ENCODE measurements around the gene ZNF683.

Gene ZNF683

DNA sequence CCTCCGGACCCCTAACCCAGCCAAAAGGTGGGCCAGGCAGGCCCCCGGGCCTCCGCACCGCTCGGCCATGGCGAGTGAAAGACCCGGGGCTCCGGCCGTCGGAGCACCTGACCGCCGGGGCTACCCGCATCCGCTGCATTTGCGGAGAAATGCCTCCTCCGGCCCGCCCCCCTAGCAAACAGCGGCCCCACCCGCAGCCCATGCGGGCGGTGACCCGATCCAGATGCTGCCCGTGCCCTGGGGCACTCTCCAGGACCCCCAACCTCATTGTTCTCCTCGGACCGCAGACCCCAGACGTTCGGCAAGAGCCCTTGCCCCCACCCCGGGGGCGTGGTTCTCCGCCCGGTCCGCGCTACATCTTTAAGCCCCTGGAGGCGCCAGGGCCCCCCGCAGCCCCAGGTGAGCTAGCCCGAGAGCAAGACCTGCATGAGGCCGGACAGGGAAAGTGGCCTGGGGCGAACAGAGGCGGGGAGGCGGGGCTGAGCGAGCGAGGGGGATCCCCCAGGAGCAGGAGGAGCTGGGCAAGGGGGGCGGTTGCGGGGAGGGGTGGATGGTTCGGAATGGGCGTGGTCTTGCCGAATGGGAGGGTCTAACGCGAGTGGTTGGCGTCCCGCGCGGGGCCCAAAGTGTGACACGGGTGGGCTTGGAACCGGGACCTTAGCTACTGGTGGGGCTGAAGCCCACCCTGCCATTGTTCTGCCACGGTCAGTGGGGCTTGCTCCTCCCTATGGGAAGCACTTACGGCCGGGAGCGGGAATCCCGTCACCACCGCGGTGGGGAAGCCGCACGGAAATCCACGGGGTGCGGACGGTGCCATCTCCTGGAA, 12.4 kb downstream of the ZNF683 start:
- FAIRE-seq: no peak
- no peak for DNase-seq (ENCODE audit: insufficient read length, low spot score)

DNA sequence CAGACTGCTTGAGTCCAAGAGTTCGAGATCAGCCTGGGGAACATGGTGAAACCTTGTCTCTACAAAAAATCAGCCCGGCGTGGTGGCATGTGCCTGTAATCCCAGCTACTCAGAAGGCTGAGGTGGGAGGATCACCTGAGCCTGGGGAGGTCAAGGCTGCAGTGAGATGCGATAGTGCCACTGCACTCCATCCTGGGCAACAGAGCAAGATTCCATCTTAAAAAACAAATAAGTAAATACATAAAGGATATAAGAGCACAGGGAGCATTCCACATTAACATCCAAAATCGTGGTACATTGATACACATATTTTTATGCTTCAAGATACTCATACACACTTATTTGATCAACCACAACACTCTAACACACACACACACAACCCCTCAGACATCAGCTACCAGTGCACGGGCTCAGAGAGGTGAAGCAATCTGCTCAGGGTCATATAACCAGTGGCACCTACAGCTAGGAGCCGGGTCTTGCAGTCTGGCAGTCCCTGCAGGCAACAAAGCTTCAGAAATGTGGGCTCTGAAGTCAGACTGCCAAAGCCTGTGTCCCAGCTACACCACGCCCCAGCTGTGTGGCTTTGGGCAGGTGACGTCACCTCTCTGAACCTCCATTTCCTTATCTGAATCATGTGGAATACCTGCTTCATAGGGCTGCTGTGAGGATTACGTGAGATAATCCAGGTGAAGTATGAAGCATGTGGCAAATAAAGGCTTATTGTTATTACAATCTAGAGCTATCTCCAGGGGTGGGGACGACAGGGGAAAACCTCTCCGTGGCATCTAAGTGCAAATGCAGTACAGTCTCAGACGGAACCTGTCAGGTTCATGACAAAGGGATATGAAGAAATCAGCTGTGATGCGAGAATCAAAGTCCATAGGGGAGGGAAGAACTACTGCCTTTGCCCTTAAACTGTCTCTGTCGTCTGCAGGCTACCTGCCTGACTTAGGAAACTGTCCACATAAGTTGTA, 13.9 kb downstream of the ZNF683 start:
- FAIRE-seq (no peak), DNase-seq (ENCODE audit: insufficient read length, low spot score) (no peak)

DNA sequence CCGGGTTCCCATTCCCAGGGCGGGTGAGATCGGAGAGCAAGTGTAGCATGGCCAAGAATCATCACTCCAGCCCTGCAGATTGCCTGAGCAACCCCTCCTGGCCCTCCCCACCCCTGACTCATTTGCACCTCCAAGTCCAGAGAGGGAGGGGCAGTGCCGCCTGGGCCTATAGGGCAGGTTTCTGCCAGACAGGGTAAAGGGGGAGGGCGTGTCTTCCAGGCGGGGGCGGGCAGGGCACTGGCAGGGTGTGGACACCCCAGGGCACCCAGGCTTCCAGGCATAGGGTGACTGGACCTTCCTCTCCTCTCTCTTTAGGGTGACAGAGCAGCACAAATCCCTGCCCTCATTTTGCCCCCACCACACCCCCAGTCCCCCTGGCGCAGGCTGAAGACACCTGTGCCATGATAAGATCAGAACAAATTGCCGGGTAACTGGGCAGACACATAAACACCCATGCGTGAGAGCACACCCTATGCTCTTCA, 15.4 kb downstream of the ZNF683 start:
- DNase-seq (ENCODE audit: insufficient read length, low spot score) (no peak), FAIRE-seq (no peak)

DNA sequence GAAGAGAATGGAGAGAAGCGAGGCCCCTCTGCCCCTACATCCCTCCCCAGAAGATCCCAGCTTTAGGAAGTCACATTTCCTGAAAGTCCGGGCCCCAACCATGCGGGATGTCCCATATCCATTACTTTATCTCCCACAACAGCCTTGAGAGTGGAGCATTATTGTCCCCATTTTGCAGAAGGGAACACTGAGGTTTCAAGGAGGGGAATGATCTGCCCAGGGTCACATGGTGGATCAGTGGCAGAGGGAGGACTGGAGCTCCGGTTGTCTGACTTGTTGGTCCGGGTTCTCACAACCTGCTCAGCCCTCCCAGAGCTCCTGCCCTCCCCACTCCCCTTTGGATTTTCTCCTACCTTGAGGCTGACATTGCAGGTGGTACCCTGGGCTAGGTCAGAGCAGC, 16.4 kb downstream of the ZNF683 start:
- no peak for DNase-seq (ENCODE audit: insufficient read length, low spot score)
- FAIRE-seq: no peak

DNA sequence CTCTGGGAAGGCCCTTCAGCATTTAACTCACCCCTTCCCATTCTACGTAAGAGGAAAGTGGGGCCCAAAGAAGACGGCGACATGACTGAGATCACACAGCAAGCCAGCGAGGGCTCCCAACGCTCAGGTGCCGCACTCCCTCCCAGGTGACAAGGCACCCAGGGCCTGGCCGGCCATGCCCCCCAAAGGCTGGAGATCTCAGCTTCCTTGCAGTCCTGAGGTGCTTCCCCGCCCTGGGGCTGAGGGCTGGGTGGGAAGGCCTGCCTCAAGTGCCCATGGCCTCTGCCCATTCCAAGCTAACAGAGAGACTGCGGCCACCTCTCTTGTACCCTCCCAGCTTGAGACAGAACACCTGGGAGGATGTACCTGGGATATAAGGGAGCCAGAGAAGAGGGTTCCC, 17.6 kb downstream of the ZNF683 start:
- FAIRE-seq: no peak
- DNase-seq (ENCODE audit: insufficient read length, low spot score): no peak

DNA sequence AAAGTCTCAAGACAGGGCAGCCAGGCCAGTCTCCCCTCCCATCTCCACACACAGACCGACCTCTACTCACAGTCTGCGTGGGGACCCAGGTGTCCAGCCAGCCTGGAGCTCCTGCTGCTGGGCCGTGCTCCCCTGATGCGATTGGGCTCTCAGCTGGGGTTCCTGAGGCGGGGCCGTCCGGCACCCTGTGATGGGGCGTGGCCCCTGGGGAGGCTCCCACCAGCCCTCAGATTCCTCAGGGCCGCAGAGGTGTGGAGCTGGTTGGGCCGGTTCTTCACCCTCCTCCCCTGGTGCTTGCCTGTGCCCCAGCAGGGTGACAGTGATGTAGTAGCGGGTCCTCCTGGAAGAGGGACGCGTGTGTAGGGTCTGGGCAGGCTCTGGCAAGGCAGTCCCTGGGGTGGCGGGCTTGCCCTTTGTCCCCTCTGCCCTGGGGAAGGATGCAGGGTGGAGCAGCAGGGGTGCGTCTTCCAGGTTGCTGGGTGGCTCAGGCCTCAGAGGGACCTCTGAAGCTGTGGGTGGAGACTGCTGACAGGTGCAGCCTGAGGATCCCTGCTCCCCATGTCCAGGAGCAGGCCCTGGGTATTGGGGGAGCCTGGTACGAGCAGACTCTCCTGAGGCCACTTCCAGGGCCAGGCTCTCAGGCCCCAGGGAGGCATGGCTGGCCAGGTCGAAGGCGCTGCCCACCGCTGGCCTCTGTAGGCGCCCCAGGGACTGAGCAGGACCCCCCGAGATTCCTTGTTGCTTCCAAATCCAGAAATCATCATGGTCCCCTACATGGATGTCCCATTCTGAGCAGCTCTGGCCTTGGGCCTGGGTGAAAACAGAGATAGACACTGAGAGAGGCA, 18.4 kb downstream of the ZNF683 start, which contains the start of gene CRYBG2:
Gene CRYBG2 (minus strand): TSS at position 155 of the 845 bp plus-strand sequence. CDS start 7,473 bp downstream, outside the sequence.
- FAIRE-seq: no peak
- DNase-seq (ENCODE audit: insufficient read length, low spot score): no peak

DNA sequence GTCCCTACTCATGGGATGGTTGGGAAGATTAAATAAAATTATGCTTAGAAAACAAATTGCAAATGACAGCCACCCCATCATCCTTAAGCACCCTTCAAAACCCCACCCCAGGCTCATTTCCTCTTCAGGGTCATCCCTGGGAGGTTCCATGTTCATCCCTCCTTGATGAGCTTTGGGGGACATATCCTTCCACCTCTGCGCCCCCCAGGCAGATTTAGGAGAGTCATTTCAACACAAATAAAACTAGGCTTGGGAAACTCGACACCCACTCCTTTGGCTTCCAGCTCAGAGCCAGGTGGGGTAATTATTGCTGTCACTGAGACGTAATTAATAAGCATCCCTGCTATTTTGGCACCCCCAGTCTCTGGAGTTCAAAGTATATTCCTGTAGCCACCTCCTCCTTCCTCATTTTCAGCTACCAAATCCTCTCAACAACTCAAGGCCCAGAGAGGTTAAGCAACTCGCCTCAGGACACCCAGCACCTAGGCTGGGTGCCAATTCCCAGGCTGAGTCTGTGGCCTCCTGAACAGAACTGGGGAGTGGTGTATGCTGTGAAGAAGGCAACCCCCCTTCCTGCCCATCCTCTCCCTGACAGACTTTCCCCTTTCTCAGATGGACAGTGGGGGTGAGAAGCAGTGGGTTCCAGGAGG, 19.2 kb downstream of the ZNF683 start:
- DNase-seq (ENCODE audit: insufficient read length, low spot score) (no peak), FAIRE-seq (no peak)

DNA sequence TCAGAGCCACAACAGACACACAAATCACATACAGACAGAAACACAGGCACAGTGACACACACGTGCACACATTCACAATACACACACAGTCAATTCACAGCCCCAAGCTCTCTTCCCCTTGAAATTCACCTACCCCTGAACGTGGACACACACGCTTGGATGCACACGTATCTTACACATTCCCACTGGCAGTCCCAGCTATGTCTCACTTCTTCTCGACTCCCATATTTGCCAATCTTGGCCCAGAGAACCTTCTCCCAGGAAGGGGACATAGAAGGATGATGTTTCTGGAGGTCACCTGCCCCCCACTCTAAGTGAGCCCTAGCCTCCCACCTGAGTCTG, 20.2 kb downstream of the ZNF683 start:
- FAIRE-seq: no peak
- DNase-seq (ENCODE audit: insufficient read length, low spot score): no peak

DNA sequence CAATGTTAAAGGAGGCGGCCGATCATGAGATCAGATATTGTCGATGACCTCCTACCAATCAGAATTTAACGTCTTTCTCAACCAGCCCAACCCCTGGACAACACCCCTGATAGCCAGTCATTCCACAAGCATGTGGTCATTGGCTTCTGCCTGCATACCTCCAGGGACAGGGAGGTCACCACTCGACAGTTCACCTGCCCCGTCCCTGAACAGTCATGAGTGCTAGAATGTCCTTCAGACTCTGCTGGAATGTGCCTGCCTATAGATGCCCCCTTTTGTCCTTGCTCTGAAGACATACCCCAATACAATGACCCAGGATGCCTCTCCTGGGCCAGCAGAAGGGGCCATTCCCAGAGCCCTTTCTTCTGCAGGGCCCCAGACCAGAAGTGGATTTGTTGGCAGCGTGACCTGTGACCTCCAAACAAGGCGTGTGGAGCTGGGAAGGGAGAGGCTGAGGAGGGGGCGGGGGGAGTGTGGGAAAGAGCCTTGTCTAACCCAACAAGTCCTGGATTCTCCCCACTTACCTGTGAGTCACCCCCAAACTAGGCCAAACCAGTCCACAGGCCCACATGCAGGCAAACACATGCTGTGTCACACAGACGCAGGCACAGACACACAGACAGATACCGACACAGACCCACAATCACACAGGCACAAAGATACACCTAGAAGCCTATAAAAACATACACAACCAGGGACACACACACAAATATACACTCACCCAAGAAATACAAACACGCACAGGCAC, 20.8 kb downstream of the ZNF683 start:
- FAIRE-seq (no peak), DNase-seq (ENCODE audit: insufficient read length, low spot score) (no peak)

DNA sequence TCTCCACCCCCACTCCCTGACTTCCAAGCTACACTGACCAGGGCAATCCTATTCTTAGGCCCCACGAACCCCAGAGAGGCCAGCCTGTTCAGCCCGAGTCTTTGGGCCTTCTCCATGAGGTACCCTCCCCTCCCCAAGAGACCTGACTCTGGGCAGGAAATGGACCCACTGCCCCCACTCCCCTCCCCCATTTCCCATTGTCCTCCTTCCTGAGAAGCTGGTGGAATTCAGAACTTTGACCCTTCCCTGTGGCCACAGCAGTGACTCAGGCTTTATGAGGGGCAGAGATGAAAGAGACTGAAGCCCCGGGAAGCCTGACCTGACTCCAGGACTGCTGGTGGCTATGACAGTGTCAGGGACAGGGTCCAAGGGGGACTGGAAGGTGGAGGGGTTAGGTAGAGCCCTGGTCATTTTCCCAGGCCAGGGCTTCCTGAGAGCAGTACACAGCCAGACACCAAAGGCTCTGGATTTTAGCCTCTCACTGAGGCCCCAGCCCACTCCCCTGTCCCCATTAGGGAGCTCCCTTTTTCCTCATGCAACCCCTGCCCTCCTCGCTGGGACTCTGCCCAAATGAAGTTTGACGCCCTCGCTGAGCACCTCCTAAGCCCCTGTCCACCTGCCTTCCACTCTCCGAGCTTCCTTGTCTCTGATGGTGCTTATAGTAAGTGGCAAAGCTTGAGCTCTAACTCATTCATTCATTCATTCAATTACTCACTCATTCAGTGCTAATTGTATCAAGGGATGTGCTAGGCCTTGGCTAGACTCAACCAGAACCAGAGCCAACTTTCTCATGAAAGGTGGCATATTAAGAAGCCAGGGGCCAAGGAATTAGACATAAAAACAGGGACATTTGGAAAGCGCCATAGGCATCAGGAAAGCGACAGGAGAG, 21.6 kb downstream of the ZNF683 start:
- DNase-seq (ENCODE audit: insufficient read length, low spot score) (peak; percentile 22), FAIRE-seq (no peak)

DNA sequence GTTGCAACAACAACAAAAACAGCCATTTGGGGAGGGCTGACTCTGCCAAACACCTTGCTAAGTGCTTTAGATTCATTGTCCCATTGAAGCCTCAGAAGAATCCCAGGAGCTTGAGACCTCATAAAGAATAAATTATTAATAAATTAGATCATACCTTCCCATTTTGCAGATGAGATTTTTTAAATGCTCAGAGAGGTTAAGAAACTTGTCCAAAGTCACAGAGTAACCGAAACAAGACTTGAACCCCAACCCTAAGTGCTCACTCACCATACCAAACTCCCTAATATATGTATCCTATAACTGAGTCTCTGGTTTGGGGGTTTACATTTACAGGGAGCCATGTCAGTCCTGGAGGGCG, 22.2 kb downstream of the ZNF683 start:
- no peak for FAIRE-seq

DNA sequence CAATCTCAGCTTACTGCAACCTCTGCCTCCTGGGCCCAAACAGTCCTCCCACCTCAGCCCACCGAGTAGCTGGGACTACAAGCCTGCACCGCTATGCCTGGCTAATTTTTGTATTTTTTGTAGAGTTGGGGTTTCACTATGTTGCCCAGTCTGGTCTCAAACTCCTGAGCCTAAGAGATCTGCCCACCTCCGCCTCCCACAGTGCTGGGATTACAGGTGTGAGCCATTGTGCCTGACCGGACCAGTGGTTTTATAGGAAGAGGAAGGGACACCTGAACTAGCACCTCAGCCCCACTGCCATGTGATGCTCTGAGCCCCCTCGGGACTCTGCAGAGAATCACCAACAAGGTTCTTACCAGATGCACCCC, 22.7 kb downstream of the ZNF683 start:
- FAIRE-seq: no peak
- DNase-seq (ENCODE audit: insufficient read length, low spot score): no peak

More for the DNA sequence above, 22.2 kb downstream of the ZNF683 start:
- no peak for DNase-seq (ENCODE audit: insufficient read length, low spot score)

DNA sequence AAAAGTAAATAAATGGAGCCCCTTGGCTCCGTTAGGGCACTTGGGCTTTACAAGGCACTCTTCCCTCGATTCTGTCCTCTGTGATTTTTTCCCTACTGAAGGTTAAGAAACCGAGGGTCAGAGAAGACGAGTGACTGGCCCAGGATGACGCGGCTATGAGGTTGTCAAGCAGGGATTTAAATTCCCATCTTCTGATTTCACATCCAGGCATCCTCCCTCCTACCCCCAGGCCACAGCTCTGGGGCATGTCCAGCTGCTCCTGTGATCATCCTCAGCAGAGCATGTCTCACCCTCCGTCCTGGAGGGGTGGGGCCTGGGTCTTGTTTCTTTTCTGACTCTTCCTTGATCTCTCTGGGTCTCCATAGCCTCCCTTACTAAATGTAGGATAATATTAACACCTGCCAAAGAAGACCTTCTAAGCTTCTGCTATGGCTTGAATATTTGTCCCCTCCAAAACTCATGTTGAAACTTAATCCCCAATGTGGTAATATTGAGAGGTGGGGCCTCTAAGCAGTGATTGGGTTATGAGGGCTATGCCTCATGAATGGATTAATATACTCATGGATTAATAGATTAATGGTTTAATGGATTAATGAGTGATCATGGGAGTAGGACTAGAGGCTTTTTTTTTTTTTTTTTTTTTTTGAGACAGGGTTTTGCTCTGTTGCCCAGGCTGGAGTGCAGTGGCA, 23.2 kb downstream of the ZNF683 start:
- DNase-seq (ENCODE audit: insufficient read length, low spot score) (peak; percentile 52), FAIRE-seq (peak; percentile 86)

DNA sequence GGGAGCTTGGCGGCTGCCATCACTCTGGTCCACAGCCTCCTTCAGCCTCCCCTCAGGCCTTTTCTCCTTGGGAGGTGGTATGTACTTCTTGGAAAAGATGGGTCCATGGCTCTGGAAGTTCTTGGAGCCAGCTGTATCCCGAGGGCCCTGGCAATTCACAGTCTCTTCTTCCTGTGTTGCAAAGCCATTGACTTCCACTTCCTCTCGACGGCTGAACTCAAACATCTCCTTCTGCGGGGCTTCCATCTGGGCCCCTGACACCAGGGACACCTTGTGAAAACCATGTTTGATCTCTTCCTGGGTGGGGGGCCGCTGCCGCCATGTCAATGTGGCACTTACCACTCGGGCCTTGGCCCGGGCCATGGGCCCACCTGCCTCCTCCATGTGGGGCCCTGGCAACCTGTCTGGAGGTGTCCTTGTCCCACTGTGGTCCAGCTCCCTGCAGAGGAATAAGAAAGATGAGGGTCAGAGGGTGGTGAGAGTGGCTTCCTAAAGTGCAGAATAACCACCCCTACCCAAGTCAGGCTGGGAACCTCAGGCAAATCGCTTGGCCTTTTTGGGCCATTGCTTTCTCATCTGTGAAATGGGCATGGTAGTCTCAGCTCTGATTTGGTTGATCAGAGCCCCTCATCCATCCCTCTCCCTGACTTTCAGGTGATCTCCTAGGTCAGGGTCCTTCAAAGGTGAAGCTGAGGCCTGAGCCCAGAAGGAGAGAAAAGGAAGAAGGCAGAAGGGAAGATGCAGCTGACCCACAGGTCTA, 26.1 kb downstream of the ZNF683 start:
- no peak for FAIRE-seq
- DNase-seq (ENCODE audit: insufficient read length, low spot score): no peak

DNA sequence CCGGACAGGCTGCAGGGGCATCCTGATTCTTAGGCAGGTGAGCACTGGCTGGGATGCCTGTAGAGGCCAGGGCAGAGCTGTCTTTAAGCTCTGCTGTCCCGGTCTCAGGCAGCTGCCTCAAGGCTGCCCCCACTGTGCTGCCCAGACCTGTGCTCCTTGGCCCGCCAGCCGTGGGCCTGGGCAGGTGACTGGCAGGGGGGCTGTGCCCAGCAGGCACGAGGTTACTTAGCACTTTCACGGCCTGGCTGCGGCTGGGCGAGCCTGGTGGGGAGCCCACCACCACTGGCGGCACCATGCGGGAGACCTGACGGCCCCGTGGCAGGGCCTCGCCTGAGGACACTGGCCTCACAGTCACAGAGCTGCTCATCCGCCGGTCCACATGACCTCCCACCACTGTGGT, 26.8 kb downstream of the ZNF683 start:
- no peak for DNase-seq (ENCODE audit: insufficient read length, low spot score)
- FAIRE-seq: peak; percentile 33

DNA sequence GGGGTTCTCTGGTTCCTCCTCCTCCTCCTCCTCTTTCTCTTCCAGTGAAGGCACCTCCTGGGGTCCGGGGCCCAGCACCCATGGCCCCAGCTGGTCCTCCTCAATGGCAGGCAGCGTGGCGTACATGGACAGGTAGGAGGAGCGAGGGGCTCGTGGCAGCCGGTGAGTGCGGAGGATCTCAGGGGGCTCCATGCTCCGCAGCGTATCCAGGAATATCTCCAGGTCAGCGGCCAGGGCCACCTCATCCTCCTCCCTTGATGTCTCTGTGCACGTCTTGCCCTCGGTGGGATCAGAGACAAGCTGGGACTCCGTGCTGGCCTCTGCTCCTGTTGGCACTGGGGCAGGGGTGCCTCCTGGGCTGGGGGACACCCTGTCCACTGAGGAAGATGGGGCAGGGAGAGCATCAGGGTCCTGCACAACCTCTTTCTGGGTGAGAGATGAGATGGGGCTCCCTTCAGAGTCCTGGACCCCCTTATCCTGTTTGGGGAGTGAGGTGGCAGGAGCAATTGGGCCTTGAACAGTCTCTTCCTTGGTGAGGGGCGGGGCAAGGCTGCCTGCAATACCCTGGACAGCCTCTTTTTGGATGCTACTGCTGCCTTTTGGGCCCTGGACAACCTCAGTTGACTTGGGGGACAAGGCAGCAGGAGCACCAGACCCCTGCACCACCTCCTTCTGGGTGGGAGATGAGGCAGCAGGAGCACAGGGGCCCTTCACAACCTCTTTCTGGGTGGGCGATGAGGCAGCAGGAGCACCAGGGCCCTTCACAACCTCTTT, 28.2 kb downstream of the ZNF683 start:
- no peak for FAIRE-seq
- DNase-seq (ENCODE audit: insufficient read length, low spot score): no peak
